Suprapubic skin (tissue), 4 donors: ENCODE results near the gene PKP1. TPM values are rescaled to one million over a fixed set of nuclear protein-coding genes. Genes with fewer than 3 reads are reported as not detected.

Experiments
- DNase-seq, 2 donors: peaks; one replicate each; pipeline ENCODE4 v3.0.0-alpha.2; 2019; ENCODE audit warnings: low spot score in 2 of 2
- H3K27ac ChIP-seq: fragments of 200-600 bp; sonication (generic); one replicate; pipeline ENCODE4 v1.5.1; 2019
- H3K27me3 ChIP-seq: fragments of 200-600 bp; sonication (generic); one replicate; pipeline ENCODE4 v1.5.1; 2019
- H3K36me3 ChIP-seq: fragments of 200-600 bp; sonication (generic); one replicate; pipeline ENCODE4 v1.5.1; 2019
- H3K4me1 ChIP-seq: fragments of 200-600 bp; sonication (generic); one replicate; pipeline ENCODE4 v1.5.1; 2019
- H3K4me3 ChIP-seq: fragments of 200-600 bp; sonication (generic); one replicate; pipeline ENCODE4 v1.5.1; 2019; ENCODE audit warnings: mild to moderate bottlenecking
- H3K9me3 ChIP-seq: fragments of 200-600 bp; sonication (generic); one replicate; pipeline ENCODE4 v1.5.1; 2019
- CTCF ChIP-seq, 2 donors: fragments of 200-600 bp in 1 of 2; fragments of 450-650 bp in 1 of 2; sonication (generic) in 1 of 2; IDR thresholded peaks; one replicate each; pipeline ENCODE4 v1.5.1; 2016 to 2019; ENCODE audit warnings: antibody characterized with exemption in 2 of 2, mild to moderate bottlenecking in 1 of 2, moderate library complexity in 1 of 2
- EP300 ChIP-seq: sonication (generic); formaldehyde crosslinking; IDR thresholded peaks from one replicate; pipeline ENCODE4 v1.6.1; 2017; ENCODE audit warnings: antibody characterized with exemption
- POLR2A ChIP-seq, 2 donors: fragments of 450-650 bp; IDR thresholded peaks; one replicate each; pipeline ENCODE4 v1.6.1; 2017; ENCODE audit warnings: antibody characterized with exemption in 2 of 2, mild to moderate bottlenecking in 2 of 2, moderate library complexity in 2 of 2
- POLR2AphosphoS5 ChIP-seq, 3 donors: sonication (generic); formaldehyde crosslinking; IDR thresholded peaks; one replicate each; pipeline ENCODE4 v1.6.1; 2017; ENCODE audit warnings: antibody characterized with exemption in 3 of 3
- WGBS: methylation state at CpG from one replicate; pipeline ENCODE4 v1.1.5; 2018; 5-methylcytosine and 5-hydroxymethylcytosine counted together
- total RNA-seq, 4 donors: library from RNA; depleted of rRNA; stranded (reverse); fragments of >200 nt; gene quantifications; one replicate each; pipeline ENCODE4 v1.1.0, GENCODE V29; 2016

PKP1 gene
- total RNA-seq, 4 donors from 2014 or later = 888 to 1,187 (median 1,096) TPM

GRCh38 chr1:201316556-201316955 is 33.2 kb downstream of the PKP1 start:
- DNase-seq = peak in 1 of 2 donors; percentile 14
- Histone ChIP-seq H3K27ac (no peak overlapping the region), H3K4me1 (peaks cover 72% of the 10 kb centered on the region), H3K4me3 (no peak overlapping the region), H3K9me3 (no peaks in the 10 kb centered on the region), H3K36me3 (peaks cover 46% of the 10 kb centered on the region), H3K27me3 (no peaks in the 10 kb centered on the region)
- TF ChIP-seq CTCF (IDR thresholded peaks at IDR 0.05) (no peak), POLR2AphosphoS5 (IDR thresholded peaks at IDR 0.05) (no peak)
- 90% methylated on average over 4 of the region's 5 CpGs for WGBS

- H3K9me3 ChIP-seq = no peaks in the 10 kb centered on the region
- no peak for TF ChIP-seq CTCF (IDR thresholded peaks at IDR 0.05)
- no peak for TF ChIP-seq POLR2AphosphoS5 (IDR thresholded peaks at IDR 0.05)
- TF ChIP-seq POLR2A (IDR thresholded peaks at IDR 0.05) = no peak
- no peak for TF ChIP-seq EP300
- peaks cover 62% of the 10 kb centered on the region for H3K4me1 ChIP-seq
- peaks cover 54% of the 10 kb centered on the region for H3K36me3 ChIP-seq
- H3K27ac ChIP-seq = peak overlapping the region; percentile 7
- 83% methylated on average over 12 of the region's 13 CpGs for WGBS
- no peak overlapping the region for H3K4me3 ChIP-seq
- H3K27me3 ChIP-seq = no peaks in the 10 kb centered on the region
- DNase-seq = peak in 1 of 2 donors; percentile 46
Measured at GRCh38 chr1:201317551-201317950, 34.2 kb downstream of the PKP1 start.

GRCh38 chr1:201318504-201319340 is 35.4 kb downstream of the PKP1 start:
- 44% methylated on average over 5 of the region's 15 CpGs for WGBS
- TF ChIP-seq POLR2A (IDR thresholded peaks at IDR 0.05) (no peak), POLR2AphosphoS5 (IDR thresholded peaks at IDR 0.05) (no peak), CTCF (IDR thresholded peaks at IDR 0.05) (no peak), EP300 (no peak)

GRCh38 chr1:201319631-201320030 is 36.3 kb downstream of the PKP1 start:
- peak in 1 of 2 donors; percentile 43 for DNase-seq
- 97% methylated on average over 5 of the region's 6 CpGs for WGBS
- H3K9me3 ChIP-seq = no peaks in the 10 kb centered on the region
- no peak overlapping the region for H3K4me3 ChIP-seq
- peaks cover 43% of the 10 kb centered on the region for H3K4me1 ChIP-seq
- peaks cover 71% of the 10 kb centered on the region for H3K36me3 ChIP-seq
- peak overlapping the region; percentile 70 for H3K27ac ChIP-seq
- TF ChIP-seq CTCF (IDR thresholded peaks at IDR 0.05) (no peak), POLR2AphosphoS5 (IDR thresholded peaks at IDR 0.05) (no peak), EP300 (no peak)
- no peaks in the 10 kb centered on the region for H3K27me3 ChIP-seq

More at GRCh38 chr1:201318504-201319340, 35.4 kb downstream of the PKP1 start:
- Histone ChIP-seq H3K27me3 (no peaks in the 10 kb centered on the region), H3K9me3 (no peaks in the 10 kb centered on the region), H3K4me3 (no peak overlapping the region), H3K27ac (peak overlapping the region; percentile 70), H3K36me3 (peaks cover 64% of the 10 kb centered on the region), H3K4me1 (peaks cover 51% of the 10 kb centered on the region)
- peak in 1 of 2 donors; percentile 40 for DNase-seq

GRCh38 chr1:201320168-201320788 is 37.0 kb downstream of the PKP1 start:
- H3K4me1 ChIP-seq = peaks cover 39% of the 10 kb centered on the region
- TF ChIP-seq POLR2AphosphoS5 (IDR thresholded peaks at IDR 0.05) = no peak
- no peaks in the 10 kb centered on the region for H3K27me3 ChIP-seq
- H3K27ac ChIP-seq = no peak overlapping the region
- no peak overlapping the region for H3K4me3 ChIP-seq
- 83% methylated on average over 12 of the region's 12 CpGs for WGBS
- H3K36me3 ChIP-seq = peaks cover 73% of the 10 kb centered on the region
- DNase-seq = peak in 1 of 2 donors; percentile 50
- no peaks in the 10 kb centered on the region for H3K9me3 ChIP-seq
